ENCODE results near the gene COL15A1.

COL15A1 gene

DNA sequence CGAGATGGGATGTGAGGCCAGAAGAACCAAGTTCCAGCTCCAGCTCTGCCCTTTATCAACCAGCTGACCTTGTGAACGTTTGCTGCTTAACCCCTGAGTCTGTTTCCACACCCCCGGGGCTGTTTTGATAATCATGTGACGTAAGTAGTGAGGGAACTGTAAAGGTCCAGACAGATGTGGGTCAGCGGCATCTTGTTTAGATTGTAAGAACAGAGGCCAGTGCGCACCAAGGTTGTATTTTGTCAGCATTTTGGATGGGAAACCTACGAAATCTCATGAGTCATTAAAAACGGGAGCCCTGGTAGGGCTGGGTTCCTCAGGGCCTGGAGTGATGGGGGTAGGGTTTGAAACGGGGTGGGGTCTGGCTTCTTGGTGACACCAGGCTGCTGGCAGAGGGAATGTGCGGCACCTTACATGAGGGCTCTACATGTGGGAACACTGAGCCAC is 13.8 kb upstream of the COL15A1 start:
- H4K20me1 ChIP-seq (ENCODE audit: insufficient read depth, low read length, poor library complexity, severe bottlenecking): no peaks in the 10 kb centered on the region
- no peaks in the 10 kb centered on the region for H3K9me2 ChIP-seq (replicated peaks; ENCODE audit: low read depth, low read length)
- H3K36me3 ChIP-seq (ENCODE audit: insufficient read depth, low read length): no peaks in the 10 kb centered on the region
- H3K27me3 ChIP-seq (ENCODE audit: insufficient read depth, low read length, poor library complexity, severe bottlenecking): no peaks in the 10 kb centered on the region
- no peaks in the 10 kb centered on the region for H3K4me1 ChIP-seq (ENCODE audit: insufficient read depth, low read length, poor library complexity, severe bottlenecking)
- H3K79me2 ChIP-seq (ENCODE audit: insufficient read depth, low read length): no peaks in the 10 kb centered on the region
- H3F3A ChIP-seq (ENCODE audit: low read depth): no peaks in the 10 kb centered on the region
- H3K4me3 ChIP-seq (ENCODE audit: low read length, poor library complexity, severe bottlenecking): no peak overlapping the region
- no peak overlapping the region for H2AFZ ChIP-seq (ENCODE audit: low read length)
- no peak overlapping the region for H3K4me2 ChIP-seq (ENCODE audit: low read depth, low read length, poor library complexity, severe bottlenecking)
- no peak overlapping the region for H3K9ac ChIP-seq (ENCODE audit: low read depth, low read length, poor library complexity, severe bottlenecking)
- no peak for TF ChIP-seq EZH2phosphoT487 (IDR thresholded peaks at IDR 0.05; ENCODE audit: borderline replicate concordance)
- TF ChIP-seq, protein P1, sequence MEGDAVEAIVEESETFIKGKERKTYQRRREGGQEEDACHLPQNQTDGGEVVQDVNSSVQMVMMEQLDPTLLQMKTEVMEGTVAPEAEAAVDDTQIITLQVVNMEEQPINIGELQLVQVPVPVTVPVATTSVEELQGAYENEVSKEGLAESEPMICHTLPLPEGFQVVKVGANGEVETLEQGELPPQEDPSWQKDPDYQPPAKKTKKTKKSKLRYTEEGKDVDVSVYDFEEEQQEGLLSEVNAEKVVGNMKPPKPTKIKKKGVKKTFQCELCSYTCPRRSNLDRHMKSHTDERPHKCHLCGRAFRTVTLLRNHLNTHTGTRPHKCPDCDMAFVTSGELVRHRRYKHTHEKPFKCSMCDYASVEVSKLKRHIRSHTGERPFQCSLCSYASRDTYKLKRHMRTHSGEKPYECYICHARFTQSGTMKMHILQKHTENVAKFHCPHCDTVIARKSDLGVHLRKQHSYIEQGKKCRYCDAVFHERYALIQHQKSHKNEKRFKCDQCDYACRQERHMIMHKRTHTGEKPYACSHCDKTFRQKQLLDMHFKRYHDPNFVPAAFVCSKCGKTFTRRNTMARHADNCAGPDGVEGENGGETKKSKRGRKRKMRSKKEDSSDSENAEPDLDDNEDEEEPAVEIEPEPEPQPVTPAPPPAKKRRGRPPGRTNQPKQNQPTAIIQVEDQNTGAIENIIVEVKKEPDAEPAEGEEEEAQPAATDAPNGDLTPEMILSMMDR (conservative IDR thresholded peaks at IDR 0.05; ENCODE audit: low read length): no peak
- H3K9me3 ChIP-seq (ENCODE audit: insufficient read depth, low read depth, low read length): no peaks in the 10 kb centered on the region

DNA sequence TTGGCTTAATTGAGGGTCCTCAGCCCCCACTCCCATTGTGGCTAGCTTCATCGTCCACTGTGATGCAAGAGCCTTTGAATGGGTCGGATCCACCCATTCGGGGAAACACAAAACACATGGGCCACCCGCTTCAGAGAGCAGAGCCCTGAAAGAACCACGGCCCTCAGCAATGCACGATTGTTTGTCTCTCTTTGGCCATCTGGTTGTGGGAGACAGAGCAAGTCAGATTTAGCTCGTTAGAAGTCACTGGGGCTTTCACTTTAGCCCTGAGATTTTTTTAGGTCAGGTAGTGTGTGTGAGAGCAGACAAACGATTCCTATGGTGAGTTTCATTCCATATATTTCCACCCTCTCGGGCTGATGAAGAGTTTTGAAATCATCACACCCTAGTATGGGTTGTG is 12.9 kb upstream of the COL15A1 start:
- H4K20me1 ChIP-seq (ENCODE audit: insufficient read depth, low read length, poor library complexity, severe bottlenecking): no peaks in the 10 kb centered on the region
- H3K79me2 ChIP-seq (ENCODE audit: insufficient read depth, low read length): no peaks in the 10 kb centered on the region
- H3K36me3 ChIP-seq (ENCODE audit: insufficient read depth, low read length): no peaks in the 10 kb centered on the region
- no peak overlapping the region for H3K4me2 ChIP-seq (ENCODE audit: low read depth, low read length, poor library complexity, severe bottlenecking)
- no peak overlapping the region for H3K4me3 ChIP-seq (ENCODE audit: low read length, poor library complexity, severe bottlenecking)
- no peaks in the 10 kb centered on the region for H3K27me3 ChIP-seq (ENCODE audit: insufficient read depth, low read length, poor library complexity, severe bottlenecking)
- H3F3A ChIP-seq (ENCODE audit: low read depth): no peaks in the 10 kb centered on the region
- H3K9me3 ChIP-seq (ENCODE audit: insufficient read depth, low read depth, low read length): no peaks in the 10 kb centered on the region
- no peaks in the 10 kb centered on the region for H3K4me1 ChIP-seq (ENCODE audit: insufficient read depth, low read length, poor library complexity, severe bottlenecking)
- no peak overlapping the region for H2AFZ ChIP-seq (ENCODE audit: low read length)
- H3K9me2 ChIP-seq (replicated peaks; ENCODE audit: low read depth, low read length): no peaks in the 10 kb centered on the region
- TF ChIP-seq, protein P1 (conservative IDR thresholded peaks at IDR 0.05; ENCODE audit: low read length): no peak
- TF ChIP-seq EZH2phosphoT487 (IDR thresholded peaks at IDR 0.05; ENCODE audit: borderline replicate concordance): no peak
- H3K9ac ChIP-seq (ENCODE audit: low read depth, low read length, poor library complexity, severe bottlenecking): no peak overlapping the region

DNA sequence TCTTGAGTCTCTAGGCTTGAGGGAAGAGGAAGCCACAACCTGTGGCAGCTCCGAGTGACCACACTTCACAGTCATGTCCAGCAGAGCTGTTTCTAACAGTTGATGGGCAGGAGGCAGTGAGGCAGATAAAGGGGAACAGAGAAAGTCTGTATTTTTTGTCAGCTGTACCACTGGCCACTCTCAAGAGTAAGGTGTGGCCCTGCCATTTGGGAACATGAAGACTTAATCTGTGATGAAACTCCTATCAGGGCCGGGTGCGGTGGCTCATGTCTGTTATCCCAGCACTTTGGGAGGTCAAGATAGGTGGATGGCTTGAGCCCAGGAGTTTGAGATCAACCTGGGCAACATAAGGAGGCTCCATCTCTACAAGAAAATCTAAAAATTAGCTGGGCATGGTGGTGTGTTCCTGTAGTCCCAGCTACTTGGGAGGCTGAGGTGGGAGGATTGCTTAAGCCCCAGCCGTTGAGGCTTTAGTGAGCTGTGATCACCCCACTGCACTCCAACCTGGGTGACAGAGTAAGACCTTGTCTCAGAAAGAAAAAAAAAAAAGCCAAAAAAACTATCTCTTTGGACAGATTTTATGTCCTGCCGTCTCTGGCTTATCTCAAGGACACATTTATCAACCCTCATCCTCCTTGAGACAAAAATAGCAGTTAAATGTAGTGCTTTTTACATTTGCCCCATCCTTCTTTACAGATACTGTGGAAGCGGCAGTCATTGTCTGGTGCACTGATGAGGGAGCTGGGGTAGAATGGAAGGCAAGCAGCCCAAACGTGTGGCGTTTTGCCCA is 11.9 kb upstream of the COL15A1 start:
- Histone ChIP-seq H3K4me3 (ENCODE audit: low read length, poor library complexity, severe bottlenecking) (no peak overlapping the region), H3K4me1 (ENCODE audit: insufficient read depth, low read length, poor library complexity, severe bottlenecking) (no peaks in the 10 kb centered on the region), H3K9me3 (ENCODE audit: insufficient read depth, low read depth, low read length) (no peaks in the 10 kb centered on the region), H3K9ac (ENCODE audit: low read depth, low read length, poor library complexity, severe bottlenecking) (no peak overlapping the region), H3K9me2 (replicated peaks; ENCODE audit: low read depth, low read length) (no peaks in the 10 kb centered on the region), H3K4me2 (ENCODE audit: low read depth, low read length, poor library complexity, severe bottlenecking) (no peak overlapping the region), H2AFZ (ENCODE audit: low read length) (no peak overlapping the region), H3K27me3 (ENCODE audit: insufficient read depth, low read length, poor library complexity, severe bottlenecking) (no peaks in the 10 kb centered on the region), H3K79me2 (ENCODE audit: insufficient read depth, low read length) (no peaks in the 10 kb centered on the region), H3F3A (ENCODE audit: low read depth) (no peaks in the 10 kb centered on the region), H3K36me3 (ENCODE audit: insufficient read depth, low read length) (no peaks in the 10 kb centered on the region), H4K20me1 (ENCODE audit: insufficient read depth, low read length, poor library complexity, severe bottlenecking) (no peaks in the 10 kb centered on the region)
- TF ChIP-seq, protein P1 (conservative IDR thresholded peaks at IDR 0.05; ENCODE audit: low read length): no peak
- TF ChIP-seq EZH2phosphoT487 (IDR thresholded peaks at IDR 0.05; ENCODE audit: borderline replicate concordance): no peak
